ENCODE measurements around the gene POLR2F. TPM values are rescaled to one million over a fixed set of nuclear protein-coding genes. Genes with fewer than 3 reads are reported as not detected.
A peak's percentile ranks its signal among the peaks of the same experiment; 100 is the strongest.
"Not testable (repeated sequence)": the region's sequence is repeated elsewhere in the genome, so short reads cannot be mapped to it uniquely, and the experiment has no call there.

POLR2F gene
- total RNA-seq, 1 donor from 2014 or later, result 17.8 TPM

- not testable (repeated sequence) for DNase-seq
These were observed 2.4 kb downstream of the POLR2F start for GRCh38 chr22:37955825-37956397.

- no peak for DNase-seq
These were observed 3.7 kb downstream of the POLR2F start for GRCh38 chr22:37957232-37957631.

- DNase-seq, result no peak
These were observed 5.8 kb downstream of the POLR2F start for GRCh38 chr22:37959231-37959825.

GRCh38 chr22:37961062-37961461 lies 7.6 kb downstream of the POLR2F start:
- DNase-seq, result no peak

GRCh38 chr22:37965940-37966664 lies 12.6 kb downstream of the POLR2F start:
- DNase-seq, result no peak

GRCh38 chr22:37967147-37967546 lies 13.6 kb downstream of the POLR2F start:
- no peak for DNase-seq

- DNase-seq, result no peak
These were observed 14.3 kb downstream of the POLR2F start for GRCh38 chr22:37967637-37968451.

GRCh38 chr22:37968452-37969251 lies 15.2 kb downstream of the POLR2F start:
- DNase-seq, result peak; percentile 51

GRCh38 chr22:37970864-37971263 lies 17.4 kb downstream of the POLR2F start:
- no peak for DNase-seq

- DNase-seq, result no peak
These were observed 18.3 kb downstream of the POLR2F start for GRCh38 chr22:37971475-37972434.

- no peak for DNase-seq
These were observed 19.0 kb downstream of the POLR2F start for GRCh38 chr22:37972527-37972926.

GRCh38 chr22:37973271-37974170 lies 20.0 kb downstream of the POLR2F start:
- no peak for DNase-seq

GRCh38 chr22:37975153-37975552 lies 21.7 kb downstream of the POLR2F start:
- DNase-seq, result no peak

GRCh38 chr22:37976022-37976421 lies 22.5 kb downstream of the POLR2F start:
- DNase-seq, result not testable (repeated sequence)

GRCh38 chr22:37976547-37976946 lies 23.0 kb downstream of the POLR2F start:
- DNase-seq, result no peak

- DNase-seq, result no peak
These were observed 26.3 kb downstream of the POLR2F start for GRCh38 chr22:37979782-37980181.

- DNase-seq, result no peak
These were observed 27.9 kb downstream of the POLR2F start for GRCh38 chr22:37981282-37982011.

- no peak for DNase-seq
These were observed 28.8 kb downstream of the POLR2F start for GRCh38 chr22:37982151-37982785.

All from occipital lobe (tissue), 2 donors.